ENCODE data around the gene AXDND1.

AXDND1 gene

GRCh38 chr1:179478370-179478769 lies 112.6 kb downstream of the AXDND1 start:
- no peaks in the 10 kb centered on the region for H4K20me1 ChIP-seq (ENCODE audit: insufficient read depth, low read length)
- H2AFZ ChIP-seq (ENCODE audit: low read depth, low read length), result no peak overlapping the region
- 0 out of 2 replicates have a peak, but pooled peaks cover 4% of the 10 kb centered on the region for H3K27me3 ChIP-seq (ENCODE audit: low read depth, low read length)
- H3K4me3 ChIP-seq (ENCODE audit: low read length), result no peak overlapping the region
- H3K4me1 ChIP-seq (ENCODE audit: low read length), result no peaks in the 10 kb centered on the region
- H3K79me2 ChIP-seq (ENCODE audit: low read length), result no peaks in the 10 kb centered on the region
- TF ChIP-seq, protein P1, sequence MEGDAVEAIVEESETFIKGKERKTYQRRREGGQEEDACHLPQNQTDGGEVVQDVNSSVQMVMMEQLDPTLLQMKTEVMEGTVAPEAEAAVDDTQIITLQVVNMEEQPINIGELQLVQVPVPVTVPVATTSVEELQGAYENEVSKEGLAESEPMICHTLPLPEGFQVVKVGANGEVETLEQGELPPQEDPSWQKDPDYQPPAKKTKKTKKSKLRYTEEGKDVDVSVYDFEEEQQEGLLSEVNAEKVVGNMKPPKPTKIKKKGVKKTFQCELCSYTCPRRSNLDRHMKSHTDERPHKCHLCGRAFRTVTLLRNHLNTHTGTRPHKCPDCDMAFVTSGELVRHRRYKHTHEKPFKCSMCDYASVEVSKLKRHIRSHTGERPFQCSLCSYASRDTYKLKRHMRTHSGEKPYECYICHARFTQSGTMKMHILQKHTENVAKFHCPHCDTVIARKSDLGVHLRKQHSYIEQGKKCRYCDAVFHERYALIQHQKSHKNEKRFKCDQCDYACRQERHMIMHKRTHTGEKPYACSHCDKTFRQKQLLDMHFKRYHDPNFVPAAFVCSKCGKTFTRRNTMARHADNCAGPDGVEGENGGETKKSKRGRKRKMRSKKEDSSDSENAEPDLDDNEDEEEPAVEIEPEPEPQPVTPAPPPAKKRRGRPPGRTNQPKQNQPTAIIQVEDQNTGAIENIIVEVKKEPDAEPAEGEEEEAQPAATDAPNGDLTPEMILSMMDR (IDR thresholded peaks at IDR 0.05; ENCODE audit: low read depth, low read length), result no peak
- no peak for TF ChIP-seq EZH2phosphoT487 (IDR thresholded peaks at IDR 0.05; ENCODE audit: low read depth)
- no peak overlapping the region for H3K9ac ChIP-seq (ENCODE audit: low read length)
- H3K27ac ChIP-seq (ENCODE audit: low read length), result no peak overlapping the region
- no peaks in the 10 kb centered on the region for H3K36me3 ChIP-seq (replicated peaks; ENCODE audit: low read depth, low read length)
- H3K9me3 ChIP-seq (ENCODE audit: insufficient read depth, low read length), result peaks cover 17% of the 10 kb centered on the region; the same call in 1 of the 2 replicates
- H3K4me2 ChIP-seq (ENCODE audit: low read length), result no peak overlapping the region

DNA sequence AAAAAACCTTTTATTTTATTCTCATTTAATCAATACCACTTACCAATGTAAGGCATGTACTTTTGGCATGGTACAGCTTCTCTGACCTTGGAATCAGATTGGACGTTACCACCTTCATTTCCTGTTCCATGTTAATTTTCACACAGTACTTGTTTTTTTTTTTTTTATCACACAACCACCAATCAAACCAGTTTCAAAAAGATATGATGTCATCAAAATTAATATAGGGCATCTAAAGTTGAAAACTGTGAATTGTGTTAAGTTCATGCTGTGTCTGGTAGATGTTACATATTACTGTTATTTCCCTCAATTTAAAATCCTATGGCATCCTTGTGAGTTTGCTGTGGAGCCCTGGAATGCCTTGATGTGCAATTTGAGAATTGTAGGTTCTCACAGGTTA lies 124.8 kb downstream of the AXDND1 start:
- no peak overlapping the region for H3K4me3 ChIP-seq (ENCODE audit: low read length)
- H3K9me3 ChIP-seq (ENCODE audit: insufficient read depth, low read length), result no peaks in the 10 kb centered on the region
- TF ChIP-seq, protein P1 (IDR thresholded peaks at IDR 0.05; ENCODE audit: low read depth, low read length), result no peak
- no peaks in the 10 kb centered on the region for H3K27me3 ChIP-seq (ENCODE audit: low read depth, low read length)
- no peaks in the 10 kb centered on the region for H3K79me2 ChIP-seq (ENCODE audit: low read length)
- H4K20me1 ChIP-seq (ENCODE audit: insufficient read depth, low read length), result no peaks in the 10 kb centered on the region
- no peak overlapping the region for H3K27ac ChIP-seq (ENCODE audit: low read length)
- no peak overlapping the region for H2AFZ ChIP-seq (ENCODE audit: low read depth, low read length)
- no peak overlapping the region for H3K9ac ChIP-seq (ENCODE audit: low read length)
- no peaks in the 10 kb centered on the region for H3K36me3 ChIP-seq (replicated peaks; ENCODE audit: low read depth, low read length)
- no peak overlapping the region for H3K4me2 ChIP-seq (ENCODE audit: low read length)
- H3K4me1 ChIP-seq (ENCODE audit: low read length), result no peaks in the 10 kb centered on the region

DNA sequence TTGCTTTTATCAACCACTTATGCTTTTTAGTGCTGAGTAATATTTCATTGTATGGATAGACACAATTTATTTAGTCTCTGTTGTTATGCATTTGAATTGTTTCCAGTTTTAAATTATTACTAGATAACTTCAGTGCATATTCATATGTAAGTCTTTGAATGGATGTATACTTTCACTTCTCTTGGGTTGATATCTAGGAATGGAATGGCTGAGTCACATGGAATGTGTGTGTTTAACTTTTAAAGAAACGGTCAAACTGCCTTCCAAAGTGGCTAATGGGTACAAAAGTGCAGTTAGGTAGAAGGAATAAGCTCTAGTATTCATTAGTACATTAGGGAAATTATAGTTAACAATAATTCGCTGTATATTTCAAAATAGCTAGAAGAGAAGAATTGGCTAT lies 127.6 kb downstream of the AXDND1 start:
- Histone ChIP-seq H3K9ac (ENCODE audit: low read length) (no peak overlapping the region), H4K20me1 (ENCODE audit: insufficient read depth, low read length) (no peaks in the 10 kb centered on the region), H3K4me2 (ENCODE audit: low read length) (no peak overlapping the region), H3K27ac (ENCODE audit: low read length) (no peak overlapping the region), H3K9me3 (ENCODE audit: insufficient read depth, low read length) (no peaks in the 10 kb centered on the region), H3K27me3 (ENCODE audit: low read depth, low read length) (no peaks in the 10 kb centered on the region), H3K36me3 (replicated peaks; ENCODE audit: low read depth, low read length) (no peaks in the 10 kb centered on the region), H3K79me2 (ENCODE audit: low read length) (no peaks in the 10 kb centered on the region), H3K4me3 (ENCODE audit: low read length) (no peak overlapping the region), H2AFZ (ENCODE audit: low read depth, low read length) (no peak overlapping the region), H3K4me1 (ENCODE audit: low read length) (no peaks in the 10 kb centered on the region)
- TF ChIP-seq, protein P1 (IDR thresholded peaks at IDR 0.05; ENCODE audit: low read depth, low read length), result no peak
- no peak for TF ChIP-seq EZH2phosphoT487 (IDR thresholded peaks at IDR 0.05; ENCODE audit: low read depth)

GRCh38 chr1:179506199-179506598 lies 140.4 kb downstream of the AXDND1 start:
- Histone ChIP-seq H3K27ac (ENCODE audit: low read length) (no peak overlapping the region), H3K36me3 (replicated peaks; ENCODE audit: low read depth, low read length) (no peaks in the 10 kb centered on the region), H3K79me2 (ENCODE audit: low read length) (no peaks in the 10 kb centered on the region), H3K4me1 (ENCODE audit: low read length) (peaks cover 11% of the 10 kb centered on the region), H2AFZ (ENCODE audit: low read depth, low read length) (no peak overlapping the region), H3K27me3 (ENCODE audit: low read depth, low read length) (no peaks in the 10 kb centered on the region), H3K9me3 (ENCODE audit: insufficient read depth, low read length) (no peaks in the 10 kb centered on the region), H4K20me1 (ENCODE audit: insufficient read depth, low read length) (no peaks in the 10 kb centered on the region), H3K4me2 (ENCODE audit: low read length) (no peak overlapping the region), H3K9ac (ENCODE audit: low read length) (no peak overlapping the region), H3K4me3 (ENCODE audit: low read length) (no peak overlapping the region)
- TF ChIP-seq EZH2phosphoT487 (IDR thresholded peaks at IDR 0.05; ENCODE audit: low read depth), result no peak
- TF ChIP-seq, protein P1 (IDR thresholded peaks at IDR 0.05; ENCODE audit: low read depth, low read length), result no peak; the same call in 1 of the 2 replicates

Data from OCI-LY3 (cell line).